HG02973 (cell line): Measurements from ENCODE around the gene HRH4.

ENCODE experiments used
- ATAC-seq: cut with Tn5 transposase; IDR thresholded peaks from one replicate; pipeline ENCODE4 v1.9.1; 2021; ENCODE audit warnings: moderate library complexity; ENCODE audit not compliant: unreplicated experiment

HRH4 gene

DNA sequence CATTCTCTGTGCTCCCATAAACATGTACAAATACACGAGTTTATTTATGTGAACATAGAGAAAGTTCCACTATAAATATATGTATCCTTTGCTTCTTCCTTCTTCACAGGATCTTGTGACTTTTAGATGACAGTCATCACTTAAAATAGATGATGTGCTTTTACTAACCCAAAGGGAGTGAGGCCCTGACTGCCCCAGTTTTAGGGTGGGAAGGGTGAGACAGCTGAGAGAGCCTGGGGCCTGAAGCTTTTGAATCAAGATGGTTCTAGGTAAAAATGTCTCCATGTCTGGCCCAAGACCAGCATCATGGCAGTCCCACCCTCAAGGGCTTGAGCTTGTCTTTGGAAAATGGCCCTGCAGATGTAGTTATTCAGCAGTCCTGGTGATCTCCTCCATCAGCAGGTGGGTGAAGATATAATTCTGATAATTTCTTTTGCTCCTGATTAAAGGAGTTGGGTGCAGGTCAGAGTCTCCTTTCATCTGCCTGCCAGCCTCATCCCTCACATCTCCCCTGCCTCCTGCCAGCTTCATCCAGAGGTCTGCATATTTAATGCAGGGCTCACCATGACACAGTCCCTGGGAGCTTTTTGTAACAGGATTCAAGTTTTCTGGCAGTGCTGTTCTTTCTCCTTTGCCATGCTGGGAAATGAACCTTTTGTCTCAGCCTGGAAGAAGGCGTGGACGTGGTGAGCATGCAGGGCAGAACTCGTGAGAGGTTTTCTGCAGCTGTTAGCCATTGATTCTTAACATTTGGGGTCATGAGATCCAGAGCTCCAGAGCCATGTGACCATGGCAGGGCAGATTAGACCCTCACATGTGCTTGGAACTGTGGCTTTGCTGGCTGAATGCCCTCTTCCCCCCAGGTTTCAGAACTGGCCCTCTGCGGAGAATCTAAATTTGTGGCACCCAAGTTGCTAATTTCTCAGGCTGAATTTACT lies 2.7 kb downstream of the HRH4 start:
- ATAC-seq = no peak

GRCh38 chr18:24465486-24465885 lies 5.0 kb downstream of the HRH4 start:
- no peak for ATAC-seq

DNA sequence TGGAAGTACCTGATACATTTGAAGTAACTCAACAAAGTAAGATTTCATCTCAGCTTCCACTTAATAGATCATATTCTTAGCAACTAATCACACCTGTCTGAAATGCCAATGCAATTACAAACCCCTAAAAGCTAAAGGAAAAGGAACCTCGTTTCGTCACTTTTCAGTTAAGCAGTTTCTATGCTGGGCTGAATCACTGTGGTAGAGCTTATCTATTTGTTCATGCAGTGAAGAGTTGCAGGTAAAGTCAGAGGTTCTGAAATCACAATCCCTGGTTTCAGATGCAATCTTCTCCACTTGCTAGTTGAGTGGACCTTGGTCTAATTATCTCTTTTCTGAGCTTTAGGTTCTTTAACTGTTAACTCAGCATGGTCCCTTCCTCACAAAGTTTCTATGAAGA lies 6.3 kb downstream of the HRH4 start:
- no peak for ATAC-seq

GRCh38 chr18:24470022-24470618 lies 9.7 kb downstream of the HRH4 start:
- no peak for ATAC-seq

- no peak for ATAC-seq
Measured at GRCh38 chr18:24470805-24471204, 10.4 kb downstream of the HRH4 start.

DNA sequence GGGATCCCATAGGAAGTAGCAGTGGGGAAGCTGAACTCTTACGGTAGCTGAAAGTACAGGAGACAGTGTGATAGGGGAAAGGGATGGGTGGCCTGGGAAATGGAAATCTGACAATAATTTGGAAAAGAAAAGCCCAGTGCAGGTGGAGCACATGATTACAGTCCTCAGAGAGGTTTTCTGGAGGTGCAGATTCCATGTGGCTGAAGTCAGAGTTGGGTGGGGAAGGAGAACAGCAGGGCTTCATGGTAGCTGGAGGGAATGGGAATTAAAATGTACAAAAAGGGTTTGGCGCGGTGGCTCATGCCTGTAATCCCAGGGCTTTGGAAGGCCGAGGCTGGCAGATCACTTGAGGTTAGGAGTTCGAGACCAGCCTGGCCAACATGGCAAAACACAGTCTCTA lies 12.2 kb downstream of the HRH4 start:
- no peak for ATAC-seq

GRCh38 chr18:24474406-24474805 lies 14.0 kb downstream of the HRH4 start:
- ATAC-seq = no peak

GRCh38 chr18:24475926-24476589 lies 15.6 kb downstream of the HRH4 start:
- no peak for ATAC-seq

DNA sequence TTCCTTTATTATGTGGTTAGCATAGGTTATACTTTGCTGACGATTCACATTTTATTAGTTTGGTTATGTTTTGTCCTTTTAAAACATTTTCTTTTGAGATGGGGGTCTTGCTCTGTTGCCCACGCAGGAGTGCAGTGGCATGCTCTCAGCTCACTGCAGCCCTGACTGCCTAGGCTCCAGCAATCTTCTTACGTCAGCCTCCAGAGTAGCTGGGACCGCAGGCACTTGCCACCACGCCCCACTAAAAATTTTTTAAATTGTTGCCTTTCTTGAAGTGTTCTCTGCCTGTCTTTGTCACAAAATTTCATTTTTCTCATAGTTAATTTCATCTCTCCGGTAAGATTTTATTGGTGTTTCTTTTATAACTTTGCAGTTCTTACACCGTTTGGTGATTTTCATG lies 18.9 kb downstream of the HRH4 start:
- ATAC-seq = no peak

DNA sequence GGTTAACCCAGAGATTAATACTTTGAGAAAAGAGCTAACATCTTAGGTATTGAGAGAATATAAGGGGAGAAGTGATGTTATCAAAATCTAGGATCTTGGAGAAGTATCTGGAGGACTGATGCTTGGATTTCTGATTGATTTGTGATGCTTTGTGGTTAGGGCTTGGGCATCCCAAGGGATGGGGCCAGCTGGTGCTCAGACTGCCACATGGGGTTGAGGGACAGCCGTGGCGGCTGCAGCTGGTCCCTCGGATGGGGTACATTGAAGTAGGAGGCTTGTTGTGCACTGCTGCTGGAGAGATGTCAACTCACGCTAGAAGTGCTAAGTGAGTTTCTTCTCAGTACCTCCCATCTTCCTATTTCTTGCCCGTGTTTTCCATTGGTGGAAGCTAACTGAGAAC lies 22.4 kb downstream of the HRH4 start:
- ATAC-seq = no peak

DNA sequence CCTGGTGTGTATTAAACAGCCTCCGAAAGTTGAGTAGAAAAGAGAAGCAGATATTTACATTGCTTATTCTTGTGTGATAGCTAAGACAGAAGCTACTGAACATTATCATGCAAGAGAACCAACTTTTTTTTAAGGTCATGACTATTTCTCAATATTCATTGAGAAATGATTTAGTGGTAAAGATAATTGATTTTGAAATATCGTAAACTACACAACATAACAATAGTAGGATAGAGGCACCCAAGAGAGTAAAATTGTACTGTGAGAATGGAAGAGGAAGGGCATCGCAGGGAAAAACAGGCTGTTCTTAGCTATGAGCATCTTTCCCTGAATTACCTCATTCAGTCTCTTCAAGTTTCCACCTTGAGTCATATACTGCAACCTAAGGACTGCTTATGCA lies 25.2 kb downstream of the HRH4 start:
- ATAC-seq = no peak

- no peak for ATAC-seq
Measured at GRCh38 chr18:24486684-24487083, 26.2 kb downstream of the HRH4 start.

- ATAC-seq = no peak
Measured at GRCh38 chr18:24488824-24489493, 28.5 kb downstream of the HRH4 start.

- no peak for ATAC-seq
Measured at GRCh38 chr18:24490539-24490938, 30.1 kb downstream of the HRH4 start.

GRCh38 chr18:24491927-24492834 lies 31.7 kb downstream of the HRH4 start:
- peak; percentile 85 for ATAC-seq

DNA sequence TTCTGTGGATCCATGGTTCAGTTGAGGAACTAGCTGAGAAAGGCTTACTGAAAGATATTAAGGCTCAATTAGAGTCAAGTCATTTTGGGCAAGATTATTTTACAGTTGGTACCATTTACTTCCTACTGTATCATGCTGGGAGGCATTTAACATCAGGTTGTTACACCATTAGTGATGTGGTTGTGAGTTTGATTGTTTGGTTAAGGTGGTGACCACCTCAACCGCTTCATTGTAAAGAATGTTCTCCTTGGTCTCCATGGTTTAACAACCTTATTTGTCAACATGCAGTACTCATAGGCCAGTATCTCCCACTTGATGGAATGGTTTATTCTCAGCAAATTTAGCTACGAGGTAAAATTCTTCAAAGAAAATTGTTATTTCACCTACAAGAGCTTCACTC lies 34.1 kb downstream of the HRH4 start:
- no peak for ATAC-seq

DNA sequence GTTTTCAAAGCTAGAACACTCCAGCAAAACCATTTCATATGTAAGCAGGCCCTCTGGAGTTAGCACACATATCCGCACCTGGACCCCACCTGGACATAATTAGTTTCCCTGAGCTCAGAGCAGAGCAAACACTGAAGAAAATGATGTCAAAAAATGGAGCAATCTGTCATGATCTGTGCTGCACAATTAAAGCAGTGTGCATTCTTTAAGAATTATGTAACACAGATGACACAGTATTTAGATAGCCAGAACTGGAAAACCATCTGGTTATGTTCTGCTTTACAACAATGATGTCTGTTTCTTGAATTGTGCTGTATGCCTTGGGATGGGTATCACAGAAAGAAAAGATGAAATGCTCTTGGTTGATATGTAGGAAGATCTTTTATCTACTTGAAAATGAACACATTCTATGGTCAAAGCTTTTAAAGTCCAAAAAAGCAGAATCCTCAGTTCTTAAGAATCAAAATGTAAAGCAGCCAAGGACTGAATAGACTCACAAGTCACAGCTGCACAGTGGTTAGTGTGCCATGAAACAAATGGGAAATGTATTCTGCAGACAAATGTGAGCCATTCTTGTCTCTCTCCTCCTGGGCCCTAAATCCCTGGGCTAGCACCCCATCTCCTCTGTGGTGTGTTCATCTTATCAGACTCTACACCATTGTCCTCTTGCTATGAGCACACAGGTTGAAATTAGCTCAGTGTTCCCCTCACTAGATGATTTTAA lies 36.8 kb downstream of the HRH4 start:
- no peak for ATAC-seq

- ATAC-seq = no peak
Measured at GRCh38 chr18:24499814-24500213, 39.4 kb downstream of the HRH4 start.

GRCh38 chr18:24500217-24500616 lies 39.8 kb downstream of the HRH4 start:
- ATAC-seq = no peak

- no peak for ATAC-seq
Measured at GRCh38 chr18:24500766-24501165, 40.3 kb downstream of the HRH4 start.
